Loucy (cell line): ENCODE results near the gene HUS1B.

Source experiments
- EZH2phosphoT487 ChIP-seq: fragments of 200-600 bp; IDR thresholded peaks from 2 replicates; pipeline ENCODE4 v1.6.1; 2018; ENCODE audit warnings: antibody characterized with exemption, mild to moderate bottlenecking, moderate library complexity, borderline replicate concordance
- TF ChIP-seq, protein P1 (sequence below): fragments of 200-600 bp; sonication (generic); conservative IDR thresholded peaks from 2 replicates; pipeline ENCODE4 v1.5.1; 2014; ENCODE audit warnings: mild to moderate bottlenecking, antibody characterized with exemption, low read length

DNA sequence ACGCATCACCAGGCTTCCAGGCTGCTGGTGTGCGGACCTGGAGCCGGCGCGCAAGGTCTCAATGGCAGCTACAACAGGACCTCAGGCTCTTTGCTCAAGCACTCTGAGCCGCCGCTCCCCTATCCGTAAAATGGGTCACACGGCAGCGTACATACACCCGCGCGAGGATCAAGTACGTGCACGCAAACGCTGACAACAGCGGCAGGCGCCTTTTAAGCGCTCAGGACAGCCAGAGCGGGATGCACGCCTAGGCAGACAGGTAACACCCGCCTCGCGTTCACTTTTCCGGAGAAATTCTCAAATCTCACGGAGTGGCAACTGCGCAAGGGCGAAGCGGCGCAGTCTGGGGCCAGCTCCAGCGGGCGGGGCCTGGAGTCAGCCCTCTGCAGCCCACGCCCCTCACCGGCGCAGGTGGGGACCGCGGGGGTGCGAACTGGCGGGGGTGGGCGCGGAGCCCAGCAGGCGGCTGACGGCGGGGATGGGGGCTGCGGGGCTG lies 35.5 kb upstream of the HUS1B start:
- TF ChIP-seq, protein P1, sequence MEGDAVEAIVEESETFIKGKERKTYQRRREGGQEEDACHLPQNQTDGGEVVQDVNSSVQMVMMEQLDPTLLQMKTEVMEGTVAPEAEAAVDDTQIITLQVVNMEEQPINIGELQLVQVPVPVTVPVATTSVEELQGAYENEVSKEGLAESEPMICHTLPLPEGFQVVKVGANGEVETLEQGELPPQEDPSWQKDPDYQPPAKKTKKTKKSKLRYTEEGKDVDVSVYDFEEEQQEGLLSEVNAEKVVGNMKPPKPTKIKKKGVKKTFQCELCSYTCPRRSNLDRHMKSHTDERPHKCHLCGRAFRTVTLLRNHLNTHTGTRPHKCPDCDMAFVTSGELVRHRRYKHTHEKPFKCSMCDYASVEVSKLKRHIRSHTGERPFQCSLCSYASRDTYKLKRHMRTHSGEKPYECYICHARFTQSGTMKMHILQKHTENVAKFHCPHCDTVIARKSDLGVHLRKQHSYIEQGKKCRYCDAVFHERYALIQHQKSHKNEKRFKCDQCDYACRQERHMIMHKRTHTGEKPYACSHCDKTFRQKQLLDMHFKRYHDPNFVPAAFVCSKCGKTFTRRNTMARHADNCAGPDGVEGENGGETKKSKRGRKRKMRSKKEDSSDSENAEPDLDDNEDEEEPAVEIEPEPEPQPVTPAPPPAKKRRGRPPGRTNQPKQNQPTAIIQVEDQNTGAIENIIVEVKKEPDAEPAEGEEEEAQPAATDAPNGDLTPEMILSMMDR: no peak
- no peak for TF ChIP-seq EZH2phosphoT487
